ENCODE measurements around the gene MYRF. TPM values are rescaled to one million over a fixed set of nuclear protein-coding genes. Genes with fewer than 3 reads are reported as not detected.

Gene MYRF
- total RNA-seq, 2 experiments from 2014 or later: 0.31 to 0.49 TPM

- Histone ChIP-seq H3K36me3 (ENCODE audit: insufficient read depth, low read length) (peaks cover 2% of the 10 kb centered on the region), H3K4me1 (ENCODE audit: insufficient read depth, low read length) (no peaks in the 10 kb centered on the region), H3K9me3 (ENCODE audit: control insufficient read depth in 1 of 2, insufficient read depth in 1 of 2, low read length in 2 of 2) (no peaks in the 10 kb centered on the region), H3K27me3 (ENCODE audit: control insufficient read depth in 1 of 2, insufficient read depth in 2 of 2, low read length in 2 of 2) (no peaks in the 10 kb centered on the region), H3K4me3 (ENCODE audit: low read length) (no peak overlapping the region), H3K27ac (ENCODE audit: low read depth in 1 of 2, low read length in 2 of 2) (no peak overlapping the region)
- ATAC-seq (ENCODE audit: poor library complexity) (no peak), DNase-seq (no peak)
- no peak overlapping the region for H3K4me3 Mint-ChIP-seq
- no peaks in the 10 kb centered on the region for H3K36me3 Mint-ChIP-seq (ENCODE audit: low read depth)
- no peaks in the 10 kb centered on the region for H3K27me3 Mint-ChIP-seq
- no peak for TF ChIP-seq CTCF (IDR thresholded peaks at IDR 0.05)
- POLR2A ChIA-PET: no interaction called here
- H3K27ac Mint-ChIP-seq: no peak overlapping the region
- CTCF ChIA-PET: no interaction called here
- intact Hi-C loops (cut with DNase I, micrococcal nuclease): no loop called here
- no peaks in the 10 kb centered on the region for H3K4me1 Mint-ChIP-seq (ENCODE audit: low read depth)
- H3K9me3 Mint-ChIP-seq: no peaks in the 10 kb centered on the region
Observed at GRCh38 chr11:61738776-61739175, 13.7 kb upstream of the MYRF start.

- Histone ChIP-seq H3K4me1 (ENCODE audit: insufficient read depth, low read length) (no peaks in the 10 kb centered on the region), H3K27ac (ENCODE audit: low read depth in 1 of 2, low read length in 2 of 2) (no peak overlapping the region), H3K27me3 (ENCODE audit: control insufficient read depth in 1 of 2, insufficient read depth in 2 of 2, low read length in 2 of 2) (no peaks in the 10 kb centered on the region), H3K4me3 (ENCODE audit: low read length) (no peak overlapping the region), H3K36me3 (ENCODE audit: insufficient read depth, low read length) (peaks cover 2% of the 10 kb centered on the region), H3K9me3 (ENCODE audit: control insufficient read depth in 1 of 2, insufficient read depth in 1 of 2, low read length in 2 of 2) (no peaks in the 10 kb centered on the region)
- H3K9me3 Mint-ChIP-seq: no peaks in the 10 kb centered on the region
- no peak overlapping the region for H3K4me3 Mint-ChIP-seq
- intact Hi-C loops (cut with DNase I, micrococcal nuclease): no loop called here
- ChIA-PET POLR2A (no interaction called here), CTCF (no interaction called here)
- TF ChIP-seq CTCF (IDR thresholded peaks at IDR 0.05): no peak
- no peaks in the 10 kb centered on the region for H3K36me3 Mint-ChIP-seq (ENCODE audit: low read depth)
- H3K4me1 Mint-ChIP-seq (ENCODE audit: low read depth): no peaks in the 10 kb centered on the region
- H3K27ac Mint-ChIP-seq: no peak overlapping the region
- DNase-seq (no peak), ATAC-seq (ENCODE audit: poor library complexity) (no peak)
- no peaks in the 10 kb centered on the region for H3K27me3 Mint-ChIP-seq
Observed at GRCh38 chr11:61739413-61739812, 13.0 kb upstream of the MYRF start.

GRCh38 chr11:61739966-61740365 lies 12.5 kb upstream of the MYRF start:
- Histone ChIP-seq H3K27me3 (ENCODE audit: control insufficient read depth in 1 of 2, insufficient read depth in 2 of 2, low read length in 2 of 2) (no peaks in the 10 kb centered on the region), H3K4me1 (ENCODE audit: insufficient read depth, low read length) (no peaks in the 10 kb centered on the region), H3K36me3 (ENCODE audit: insufficient read depth, low read length) (peaks cover 2% of the 10 kb centered on the region), H3K9me3 (ENCODE audit: control insufficient read depth in 1 of 2, insufficient read depth in 1 of 2, low read length in 2 of 2) (no peaks in the 10 kb centered on the region), H3K4me3 (ENCODE audit: low read length) (no peak overlapping the region), H3K27ac (ENCODE audit: low read depth in 1 of 2, low read length in 2 of 2) (no peak overlapping the region)
- no peak for DNase-seq
- Mint-ChIP-seq H3K4me3 (no peak overlapping the region), H3K9me3 (no peaks in the 10 kb centered on the region), H3K27me3 (no peaks in the 10 kb centered on the region), H3K36me3 (ENCODE audit: low read depth) (no peaks in the 10 kb centered on the region), H3K27ac (no peak overlapping the region), H3K4me1 (ENCODE audit: low read depth) (no peaks in the 10 kb centered on the region)
- intact Hi-C loops (cut with DNase I, micrococcal nuclease): no loop called here
- POLR2A ChIA-PET: no interaction called here
- TF ChIP-seq CTCF (IDR thresholded peaks at IDR 0.05): no peak
- CTCF ChIA-PET: no interaction called here
- ATAC-seq (ENCODE audit: poor library complexity): no peak

Data from CD4-positive, alpha-beta T cell (primary cell).